GM21619 (cell line): ENCODE results near the gene MFGE8.
"Not testable (repeated sequence)": the region's sequence is repeated elsewhere in the genome, so short reads cannot be mapped to it uniquely, and the experiment has no call there.

Experiments
- ATAC-seq: cut with Tn5 transposase; IDR thresholded peaks from one replicate; pipeline ENCODE4 v1.9.1; 2021; ENCODE audit not compliant: unreplicated experiment

Gene MFGE8

GRCh38 chr15:88913017-88913849, at the start of gene MFGE8:
Gene MFGE8 (minus strand): TSS chr15:88913379. CDS start chr15:88913319, 60 bp downstream.
- ATAC-seq: peak; percentile 76

- ATAC-seq: no peak
Observed at GRCh38 chr15:88959445-88959844, 46.3 kb upstream of the MFGE8 start.

GRCh38 chr15:88956906-88957305, 43.7 kb upstream of the MFGE8 start:
- no peak for ATAC-seq

GRCh38 chr15:88956263-88956662, 43.1 kb upstream of the MFGE8 start:
- ATAC-seq: no peak

GRCh38 chr15:88954431-88955277, 41.5 kb upstream of the MFGE8 start:
- no peak for ATAC-seq

GRCh38 chr15:88950600-88951160, 37.5 kb upstream of the MFGE8 start:
- no peak for ATAC-seq

- ATAC-seq: peak; percentile 77
Observed at GRCh38 chr15:88949734-88950400, 36.7 kb upstream of the MFGE8 start.

- ATAC-seq: no peak
Observed at GRCh38 chr15:88940110-88940675, 27.0 kb upstream of the MFGE8 start.

GRCh38 chr15:88939486-88939806, 26.3 kb upstream of the MFGE8 start:
- no peak for ATAC-seq

GRCh38 chr15:88938802-88939485, 25.8 kb upstream of the MFGE8 start:
- no peak for ATAC-seq

- not testable (repeated sequence) for ATAC-seq
Observed at GRCh38 chr15:88934449-88934848, 21.3 kb upstream of the MFGE8 start.

- ATAC-seq: no peak
Observed at GRCh38 chr15:88932875-88933330, 19.7 kb upstream of the MFGE8 start.

GRCh38 chr15:88932271-88932874, 19.2 kb upstream of the MFGE8 start:
- no peak for ATAC-seq

- no peak for ATAC-seq
Observed at GRCh38 chr15:88930579-88930978, 17.4 kb upstream of the MFGE8 start.

GRCh38 chr15:88929358-88930098, 16.3 kb upstream of the MFGE8 start:
- ATAC-seq: not testable (repeated sequence)

- not testable (repeated sequence) for ATAC-seq
Observed at GRCh38 chr15:88928192-88928591, 15.0 kb upstream of the MFGE8 start.

- ATAC-seq: not testable (repeated sequence)
Observed at GRCh38 chr15:88925648-88926047, 12.5 kb upstream of the MFGE8 start.

GRCh38 chr15:88920892-88921435, 7.8 kb upstream of the MFGE8 start:
- peak; percentile 83 for ATAC-seq
